GM12878 (cell line): Measurements from ENCODE around the gene RASAL3. TPM values are rescaled to one million over a fixed set of nuclear protein-coding genes. Genes with fewer than 3 reads are reported as not detected.

Source experiments
- HCFC1 ChIP-seq: fragments of 150-350 bp; IDR thresholded peaks from 2 replicates; pipeline ENCODE4 v1.6.1; 2014; ENCODE audit warnings: low read length
- KDM1A ChIP-seq: fragments of 200-600 bp; sonication (generic); IDR thresholded peaks from 2 replicates; pipeline ENCODE4 v1.6.1; 2016; ENCODE audit warnings: borderline replicate concordance
- NRF1 ChIP-seq: conservative IDR thresholded peaks from 2 replicates; pipeline ENCODE4 v1.6.1; 2011; ENCODE audit warnings: mild to moderate bottlenecking, low read depth, low read length, improper control_type of control experiment
- POU2F2 ChIP-seq: IDR thresholded peaks from 3 replicates; pipeline ENCODE4 v1.6.1; 2011; ENCODE audit warnings: low read depth, mild to moderate bottlenecking, low read length, borderline replicate concordance
- RB1 ChIP-seq: fragments of 450-650 bp; formaldehyde crosslinking; IDR thresholded peaks from 2 replicates; pipeline ENCODE4 v1.6.1; 2017; ENCODE audit warnings: mild to moderate bottlenecking, borderline replicate concordance
- YY1 ChIP-seq: IDR thresholded peaks from 2 replicates; pipeline ENCODE4 v1.6.1; 2011; ENCODE audit warnings: low read depth, mild to moderate bottlenecking, low read length
- polyA plus RNA-seq, 11 experiments: library from polyadenylated mRNA; depleted of rRNA in 4 of 11; unstranded in 6 of 11; stranded (reverse) in 5 of 11; fragments of >200 nt; fragmentation: Nextera tagmentation in 4 of 11; fragmentation: Illumina TruSeq in 1 of 11; extraction: Ambion mirVana in 4 of 11; extraction: Trizol in 1 of 11; gene quantifications; 1 replicate in 1 of 11; 2 replicates in 10 of 11; pipeline versions ENCODE4 v1.2.1 to v1.2.3, GENCODE V29; 2011 to 2016; ENCODE audit warnings: inconsistent platforms in 2 of 11, missing spikeins in 2 of 11, low read depth in 1 of 11
- total RNA-seq, 4 experiments: library from RNA; depleted of rRNA in 3 of 4; stranded (reverse); fragments of >200 nt in 3 of 4; fragmentation: Illumina TruSeq in 1 of 4; extraction: Trizol in 1 of 4; gene quantifications; 2 replicates each; pipeline versions ENCODE4 v1.2.1 to v1.2.3, GENCODE V29; 2013 to 2021
- TF ChIP-seq, protein P1 (sequence below): IDR thresholded peaks from 2 replicates; pipeline ENCODE4 v1.6.1; 2011; ENCODE audit warnings: borderline replicate concordance, low read depth, mild to moderate bottlenecking, moderate library complexity, low read length; ENCODE audit not compliant: insufficient read depth, poor library complexity, severe bottlenecking
- TF ChIP-seq, protein P2 (sequence below): fragments of 450-650 bp; IDR thresholded peaks from 2 replicates; pipeline ENCODE4 v1.6.1; 2017; ENCODE audit warnings: low read depth, mild to moderate bottlenecking, moderate library complexity

The RASAL3 gene
- total and polyA plus RNA-seq, 10 of the 15 experiments (the other 5 are each of a cell fraction or from before 2014, with no cell fraction given), result 1.7 to 81.3 (median 23.2) TPM

DNA sequence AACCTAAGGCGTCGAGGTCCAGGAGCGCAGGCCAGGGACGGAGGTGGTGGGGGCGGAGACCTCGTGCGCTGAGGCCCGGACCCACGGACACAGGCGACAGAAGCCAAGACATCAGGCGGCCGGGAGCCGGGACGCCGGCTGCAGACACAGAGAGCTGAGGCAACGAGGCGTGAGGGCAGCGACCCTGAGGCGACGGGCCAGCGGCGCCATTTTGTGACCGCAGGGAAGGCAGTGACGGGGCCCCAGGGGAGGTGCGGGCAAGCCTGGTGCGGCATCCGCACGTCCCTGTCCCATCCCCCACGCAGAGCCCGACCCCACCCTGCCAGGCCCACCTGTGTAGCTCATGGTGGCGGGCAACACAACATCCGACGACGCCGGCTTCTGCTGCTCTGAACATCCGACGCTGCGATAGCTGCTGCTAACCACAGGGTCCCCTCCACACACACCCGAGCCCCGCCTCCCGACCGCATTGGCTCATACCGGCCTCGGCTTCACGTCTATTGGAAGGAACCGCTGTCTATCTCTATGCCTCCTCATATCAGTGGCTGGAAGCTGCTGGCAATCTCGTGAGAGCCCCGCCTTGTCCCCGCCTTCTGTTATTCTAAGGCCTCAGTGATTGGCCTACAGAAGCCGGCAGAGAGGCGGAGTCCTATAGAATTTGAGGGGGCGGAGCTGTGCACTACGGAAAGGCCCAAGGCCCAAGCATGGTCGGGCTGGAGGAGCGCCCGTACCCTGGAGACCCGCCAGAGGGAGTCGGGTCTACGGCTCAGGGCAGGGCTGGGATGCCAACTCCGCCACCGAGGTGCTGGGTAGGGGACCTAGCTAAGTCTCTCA is 45.5 kb downstream of the RASAL3 start, which contains the start of gene AKAP8L (continued):
- TF ChIP-seq, protein P1, sequence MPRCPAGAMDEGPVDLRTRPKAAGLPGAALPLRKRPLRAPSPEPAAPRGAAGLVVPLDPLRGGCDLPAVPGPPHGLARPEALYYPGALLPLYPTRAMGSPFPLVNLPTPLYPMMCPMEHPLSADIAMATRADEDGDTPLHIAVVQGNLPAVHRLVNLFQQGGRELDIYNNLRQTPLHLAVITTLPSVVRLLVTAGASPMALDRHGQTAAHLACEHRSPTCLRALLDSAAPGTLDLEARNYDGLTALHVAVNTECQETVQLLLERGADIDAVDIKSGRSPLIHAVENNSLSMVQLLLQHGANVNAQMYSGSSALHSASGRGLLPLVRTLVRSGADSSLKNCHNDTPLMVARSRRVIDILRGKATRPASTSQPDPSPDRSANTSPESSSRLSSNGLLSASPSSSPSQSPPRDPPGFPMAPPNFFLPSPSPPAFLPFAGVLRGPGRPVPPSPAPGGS, result peak; percentile 74
- TF ChIP-seq KDM1A (no peak), POU2F2 (no peak; the same call in none of the 3 replicates), NRF1 (no peak; the same call in 1 of the 2 replicates), RB1 (peak; percentile 47; the same call in 1 of the 2 replicates), YY1 (peak; percentile 97), HCFC1 (peak; percentile 63)
- TF ChIP-seq, protein P2, sequence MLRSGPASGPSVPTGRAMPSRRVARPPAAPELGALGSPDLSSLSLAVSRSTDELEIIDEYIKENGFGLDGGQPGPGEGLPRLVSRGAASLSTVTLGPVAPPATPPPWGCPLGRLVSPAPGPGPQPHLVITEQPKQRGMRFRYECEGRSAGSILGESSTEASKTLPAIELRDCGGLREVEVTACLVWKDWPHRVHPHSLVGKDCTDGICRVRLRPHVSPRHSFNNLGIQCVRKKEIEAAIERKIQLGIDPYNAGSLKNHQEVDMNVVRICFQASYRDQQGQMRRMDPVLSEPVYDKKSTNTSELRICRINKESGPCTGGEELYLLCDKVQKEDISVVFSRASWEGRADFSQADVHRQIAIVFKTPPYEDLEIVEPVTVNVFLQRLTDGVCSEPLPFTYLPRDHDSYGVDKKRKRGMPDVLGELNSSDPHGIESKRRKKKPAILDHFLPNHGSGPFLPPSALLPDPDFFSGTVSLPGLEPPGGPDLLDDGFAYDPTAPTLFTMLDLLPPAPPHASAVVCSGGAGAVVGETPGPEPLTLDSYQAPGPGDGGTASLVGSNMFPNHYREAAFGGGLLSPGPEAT, result peak; percentile 52; the same call in 1 of the 2 replicates
